HG03060 (cell line): ENCODE results near the gene SGMS1.
"Not testable (repeated sequence)": the region's sequence is repeated elsewhere in the genome, so short reads cannot be mapped to it uniquely, and the experiment has no call there.

Experiments
- ATAC-seq: cut with Tn5 transposase; IDR thresholded peaks from one replicate; pipeline ENCODE4 v1.9.1; 2021; ENCODE audit warnings: low read depth, moderate number of reproducible peaks; ENCODE audit not compliant: unreplicated experiment

The SGMS1 gene

DNA sequence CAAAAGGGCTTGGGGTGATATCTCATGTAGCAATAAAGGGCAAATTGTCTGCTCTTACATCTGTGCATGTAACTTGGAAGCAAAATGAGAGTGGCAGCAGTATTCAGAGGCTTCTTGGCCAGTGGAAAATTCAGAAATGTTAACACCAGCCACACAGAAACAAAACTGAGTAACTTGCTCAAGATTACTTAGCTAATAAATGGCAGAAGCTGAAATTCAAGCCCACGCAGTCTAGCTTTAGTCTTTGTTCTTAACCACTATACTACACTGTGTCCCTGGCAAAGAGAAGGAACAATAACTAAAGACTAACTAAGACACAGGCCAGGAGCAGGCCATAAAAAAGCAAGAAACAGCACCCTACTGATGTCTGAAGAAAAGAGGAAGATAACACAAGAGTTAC, 186.5 kb downstream of the SGMS1 start:
- no peak for ATAC-seq

- no peak for ATAC-seq
Measured at GRCh38 chr10:50436805-50437204, 187.0 kb downstream of the SGMS1 start.

DNA sequence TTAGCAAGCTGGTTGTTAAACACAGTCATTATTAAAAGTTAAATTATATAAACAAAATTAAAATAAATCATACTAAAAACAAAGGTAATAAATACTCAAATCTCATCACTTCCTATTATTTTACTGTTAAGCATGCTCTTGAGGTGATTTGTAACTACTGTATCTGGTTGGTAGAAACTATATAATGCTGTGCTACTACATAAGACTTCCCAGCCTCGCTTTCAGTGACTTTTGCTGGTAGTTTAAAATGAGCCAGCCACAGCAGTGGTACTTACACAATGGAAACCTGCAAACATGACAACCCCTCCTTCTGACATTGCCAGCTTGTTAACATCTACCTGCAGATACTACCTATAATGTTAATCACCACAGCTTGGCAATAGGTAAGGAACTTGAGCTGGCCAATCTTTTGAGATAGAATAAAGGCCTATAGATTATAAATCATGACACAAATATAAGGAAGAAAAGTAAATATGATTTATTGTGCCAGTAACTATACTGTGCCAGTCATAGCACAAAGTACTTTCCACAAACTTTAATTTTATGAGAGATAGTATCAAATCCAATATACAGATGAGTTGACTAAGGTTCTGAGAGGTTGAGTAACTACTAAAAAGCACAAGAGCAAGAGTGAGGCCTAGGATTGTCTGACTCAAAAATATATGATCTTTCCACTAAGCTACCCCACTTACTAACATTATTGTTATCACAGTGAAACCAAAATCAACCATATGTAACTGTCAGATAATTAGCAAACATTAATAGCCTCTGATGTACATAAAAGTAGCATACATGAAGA, 191.3 kb downstream of the SGMS1 start:
- ATAC-seq: peak; percentile 34

DNA sequence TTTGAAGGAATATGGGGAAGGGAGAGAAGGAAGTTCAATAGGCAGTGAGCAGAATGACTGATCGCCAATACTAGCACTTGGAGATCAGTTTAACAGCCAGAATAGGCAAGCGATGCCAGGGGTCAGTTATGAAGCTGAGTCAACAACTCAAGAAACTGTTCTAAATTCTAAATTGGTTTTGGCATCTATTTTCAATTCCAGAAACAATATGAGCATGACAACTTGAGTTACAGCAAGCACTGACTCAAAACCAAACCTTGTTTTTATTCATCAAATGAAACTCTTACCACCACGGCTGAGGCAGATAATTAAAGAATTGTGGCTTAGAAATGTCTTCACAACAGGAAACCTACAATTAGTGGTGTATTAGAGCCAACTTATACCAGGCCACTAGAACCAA, 192.0 kb downstream of the SGMS1 start:
- peak; percentile 88 for ATAC-seq

DNA sequence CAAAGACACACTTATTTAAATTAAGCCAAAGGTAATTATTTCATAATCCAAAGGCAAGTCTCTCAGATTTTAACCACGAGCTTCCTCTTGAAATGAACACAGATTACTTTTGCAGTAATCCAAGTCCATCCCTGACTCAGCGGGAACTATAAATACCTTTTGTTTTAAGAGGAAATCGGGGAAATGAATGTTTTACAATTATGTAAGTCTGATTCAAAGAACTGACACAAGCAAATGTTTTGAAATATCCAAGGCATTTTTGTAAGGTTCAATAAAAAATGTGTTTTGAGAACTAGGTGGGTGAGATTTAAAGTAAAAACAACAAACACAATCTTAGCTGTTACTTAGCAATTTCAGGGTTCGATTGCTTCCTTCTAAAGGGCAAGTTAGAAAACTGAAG, 192.6 kb downstream of the SGMS1 start:
- no peak for ATAC-seq

GRCh38 chr10:50426485-50426884, 197.3 kb downstream of the SGMS1 start:
- no peak for ATAC-seq

GRCh38 chr10:50425215-50425614, 198.5 kb downstream of the SGMS1 start:
- not testable (repeated sequence) for ATAC-seq

- ATAC-seq: no peak
Measured at GRCh38 chr10:50423448-50423847, 200.3 kb downstream of the SGMS1 start.

- ATAC-seq: no peak
Measured at GRCh38 chr10:50422259-50422658, 201.5 kb downstream of the SGMS1 start.

DNA sequence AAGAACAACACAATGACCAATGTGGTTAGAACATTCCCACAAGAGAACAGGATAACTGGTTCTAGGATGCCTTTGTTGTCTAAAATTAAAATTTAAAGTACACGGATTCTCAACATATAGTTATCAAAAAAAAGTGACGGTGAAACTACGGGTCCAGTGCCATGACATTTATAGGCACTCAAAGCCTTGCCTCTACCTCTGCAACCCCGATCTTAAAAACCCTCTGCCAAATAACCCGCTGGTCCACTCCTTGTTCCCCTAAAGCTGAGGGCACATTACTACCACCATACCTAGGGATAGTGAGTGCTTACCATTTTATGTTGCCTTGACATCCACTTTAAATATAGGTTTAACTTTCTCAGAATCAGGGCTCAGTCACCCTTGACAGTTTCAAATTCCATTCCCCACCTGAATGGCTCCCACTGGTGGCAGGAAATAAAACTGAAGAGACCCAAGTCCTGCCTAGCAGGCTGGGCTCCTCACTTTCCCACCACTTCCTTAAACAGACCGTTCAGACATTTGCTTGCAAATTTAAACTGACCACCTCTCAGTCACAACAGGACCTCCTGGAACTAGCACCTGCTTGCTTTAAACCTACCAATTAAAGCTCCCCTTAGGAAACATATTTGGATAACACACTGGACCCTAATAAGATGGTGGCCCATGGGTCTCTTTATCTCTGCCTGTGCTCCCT, 202.6 kb downstream of the SGMS1 start:
- ATAC-seq: no peak

DNA sequence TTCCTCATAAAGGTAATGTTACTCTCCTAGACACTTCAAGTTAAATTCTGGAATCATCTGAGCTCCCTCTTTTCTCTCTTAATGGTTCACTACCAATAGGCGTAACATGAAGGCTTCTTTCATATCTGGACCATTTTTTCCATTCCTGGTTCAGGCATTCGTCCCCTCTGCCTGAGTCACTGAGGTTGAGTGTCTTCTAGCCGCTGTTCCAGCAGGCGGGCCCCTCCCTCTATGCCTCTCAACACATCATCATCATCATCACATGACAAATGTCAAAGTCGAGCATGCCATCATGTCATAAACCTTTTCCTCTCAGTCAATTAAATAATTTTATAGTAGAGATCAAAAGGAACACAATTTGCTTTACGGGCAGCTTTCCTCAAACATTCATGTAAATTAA, 203.6 kb downstream of the SGMS1 start:
- ATAC-seq: no peak

DNA sequence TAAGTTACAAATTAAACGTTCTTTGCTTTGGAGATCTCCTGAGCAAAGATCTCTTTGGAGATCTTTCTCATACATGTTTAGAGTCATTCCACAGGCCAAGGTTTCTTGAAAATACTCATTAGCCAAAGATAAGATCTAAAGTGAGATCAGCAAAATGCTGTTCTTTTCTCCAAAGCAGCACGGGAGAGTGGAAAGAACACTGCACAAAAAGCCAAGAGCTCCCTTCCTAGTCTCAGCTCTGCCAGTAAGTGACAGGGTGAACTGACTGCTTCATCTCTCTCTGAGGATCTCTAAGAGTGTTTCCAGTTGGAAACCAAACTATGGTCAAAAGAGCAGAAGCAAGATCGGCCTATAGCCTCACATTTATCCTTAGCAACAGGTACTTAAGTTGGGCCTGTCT, 204.0 kb downstream of the SGMS1 start:
- no peak for ATAC-seq

DNA sequence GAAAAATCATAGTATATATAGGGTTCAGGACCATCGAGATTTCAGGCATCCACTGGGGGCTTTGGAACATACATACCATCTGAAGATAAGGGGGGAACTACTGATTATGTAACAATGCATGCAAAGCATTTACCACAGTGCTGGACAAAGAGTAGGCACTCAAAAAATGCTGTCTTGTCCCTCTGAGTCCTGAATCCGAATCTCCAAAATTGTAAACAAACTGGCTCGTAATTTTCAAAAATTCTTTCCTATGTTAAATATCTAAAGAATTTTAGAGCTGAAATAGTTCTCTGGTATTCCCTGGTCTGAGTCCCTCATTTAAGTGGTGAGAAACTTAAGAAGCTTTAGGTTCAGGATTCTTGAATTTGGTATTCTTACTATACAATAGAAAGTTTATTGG, 204.7 kb downstream of the SGMS1 start:
- ATAC-seq: no peak

DNA sequence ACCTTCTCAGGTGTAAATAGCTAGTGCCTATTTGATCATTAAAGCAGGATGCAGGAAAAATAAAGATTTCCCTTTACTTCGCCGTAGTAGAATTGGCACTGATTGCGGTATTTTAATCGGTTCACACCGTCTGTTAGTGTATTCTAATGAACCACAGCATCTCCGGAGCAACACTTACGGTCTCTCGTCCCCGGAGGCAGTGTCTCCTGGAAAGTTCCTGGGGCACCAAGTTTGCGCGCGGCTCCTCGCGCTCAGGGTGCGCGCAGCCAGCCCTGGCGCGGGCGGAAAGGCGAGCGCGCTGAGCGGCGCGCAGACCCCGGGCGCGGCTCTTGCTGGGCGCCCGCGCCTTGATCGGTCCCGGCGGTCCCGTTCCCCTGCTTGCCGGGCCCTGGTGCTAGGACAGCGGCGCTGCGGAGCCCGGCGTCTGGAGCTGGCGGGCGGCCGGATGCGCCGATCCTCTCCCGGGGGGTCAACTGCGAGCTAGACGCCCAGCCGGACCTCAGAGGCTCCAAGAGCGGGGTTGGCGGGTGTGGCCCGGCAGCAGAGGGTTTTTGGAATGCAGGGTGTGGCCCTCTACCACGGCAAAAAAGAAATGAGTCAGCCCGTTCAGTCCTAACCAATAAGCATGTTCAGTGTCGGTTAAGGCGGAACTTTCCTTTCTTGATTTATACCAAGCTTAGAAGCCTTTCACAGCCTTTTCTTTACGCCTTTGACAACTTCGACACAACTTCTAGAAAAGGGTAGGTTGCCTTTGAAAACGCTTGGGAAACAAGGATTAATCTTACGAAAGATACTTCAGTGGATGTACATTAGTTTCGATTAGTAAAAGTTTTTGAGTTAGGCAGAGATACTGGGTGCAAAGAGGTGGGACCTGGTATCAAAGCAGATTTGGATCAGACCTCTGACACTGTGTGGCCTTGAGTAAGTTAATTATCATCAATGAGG, 205.6 kb downstream of the SGMS1 start:
- peak; percentile 68 for ATAC-seq

GRCh38 chr10:50417486-50417885, 206.3 kb downstream of the SGMS1 start:
- no peak for ATAC-seq

DNA sequence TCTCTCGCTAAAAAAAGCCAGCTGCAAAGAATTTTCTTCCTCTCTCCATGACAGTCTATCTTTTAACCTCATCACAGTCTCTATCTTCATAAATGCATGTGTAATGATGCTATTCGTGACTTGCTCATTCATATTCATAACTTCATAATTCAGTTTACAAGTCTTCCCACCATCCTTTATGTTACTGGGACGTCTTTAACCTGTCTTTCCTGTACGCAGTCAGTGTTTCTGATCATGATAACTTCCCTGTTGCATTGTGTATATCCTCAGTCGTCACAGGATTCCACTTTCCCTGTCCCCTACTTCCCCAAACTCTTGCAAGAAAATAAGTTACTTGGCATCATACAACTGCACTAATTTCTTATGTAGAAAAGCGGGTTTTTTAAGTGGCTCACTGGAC, 206.9 kb downstream of the SGMS1 start:
- ATAC-seq: no peak

- no peak for ATAC-seq
Measured at GRCh38 chr10:50416181-50416824, 207.5 kb downstream of the SGMS1 start.

GRCh38 chr10:50415292-50415691, 208.5 kb downstream of the SGMS1 start:
- no peak for ATAC-seq

GRCh38 chr10:50410066-50410811, 213.5 kb downstream of the SGMS1 start:
- ATAC-seq: no peak
